ENCODE measurements around the gene GABRR2.
A peak's percentile ranks its signal among the peaks of the same experiment; 100 is the strongest.
"Not testable (repeated sequence)": the region's sequence is repeated elsewhere in the genome, so short reads cannot be mapped to it uniquely, and the experiment has no call there.

GABRR2 gene

DNA sequence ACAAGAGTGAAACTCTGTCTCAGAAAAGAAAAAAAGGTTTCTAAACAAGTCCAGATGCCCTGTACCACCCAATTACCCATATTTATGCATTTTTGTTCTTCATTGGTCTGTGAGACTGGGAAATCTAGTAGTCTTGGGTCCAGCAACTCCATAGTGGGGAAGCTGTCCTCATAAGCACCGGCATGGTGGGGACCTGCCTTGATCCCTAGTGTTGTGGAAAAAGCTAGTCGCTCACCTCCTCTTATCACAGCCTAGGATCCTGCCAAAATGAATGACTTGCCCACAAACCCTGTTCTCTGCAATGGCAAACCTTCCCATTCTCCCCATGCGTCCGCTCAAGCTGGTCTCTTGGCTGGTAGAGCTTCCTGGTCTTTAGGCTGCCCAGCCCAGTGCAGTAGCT, 59.7 kb downstream of the GABRR2 start:
- no peak for DNase-seq

DNA sequence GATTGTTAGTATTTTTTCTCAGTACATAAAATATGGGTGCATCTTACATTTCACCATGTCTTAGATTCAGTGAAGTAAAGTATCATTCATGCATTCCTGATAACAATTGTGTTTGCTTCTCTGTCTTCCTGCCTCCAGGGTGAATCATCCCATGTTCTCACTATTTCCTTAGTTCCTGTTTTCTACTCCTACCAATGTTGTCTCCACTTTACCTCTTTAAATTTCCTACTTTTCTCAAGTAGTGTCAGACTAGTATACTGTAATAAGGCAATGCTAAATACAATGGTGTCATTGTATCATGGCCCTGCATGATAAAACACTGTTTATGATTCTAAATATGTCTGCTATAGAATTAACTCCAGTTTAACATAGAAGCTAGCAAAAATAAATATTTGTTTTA, 60.5 kb downstream of the GABRR2 start:
- no peak for DNase-seq

DNA sequence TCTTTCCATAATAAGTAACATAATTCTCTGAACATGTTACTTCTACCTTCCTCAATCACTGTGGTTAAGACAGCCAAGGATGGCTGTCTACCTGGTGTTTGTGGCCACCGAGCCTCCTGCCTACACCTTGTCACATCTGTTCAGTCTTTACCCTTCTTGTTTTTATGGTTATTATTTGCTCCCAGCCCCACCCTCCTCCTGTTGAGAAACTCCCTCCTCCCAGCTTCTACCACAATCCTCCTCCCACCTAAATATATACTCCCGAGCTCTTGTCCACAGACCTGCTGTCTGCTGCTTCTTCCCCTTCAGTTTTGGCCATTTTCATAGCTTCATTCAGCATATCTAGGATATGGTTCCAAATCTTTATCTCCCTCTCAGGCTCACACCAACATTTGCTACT, 62.2 kb downstream of the GABRR2 start:
- DNase-seq = no peak

DNA sequence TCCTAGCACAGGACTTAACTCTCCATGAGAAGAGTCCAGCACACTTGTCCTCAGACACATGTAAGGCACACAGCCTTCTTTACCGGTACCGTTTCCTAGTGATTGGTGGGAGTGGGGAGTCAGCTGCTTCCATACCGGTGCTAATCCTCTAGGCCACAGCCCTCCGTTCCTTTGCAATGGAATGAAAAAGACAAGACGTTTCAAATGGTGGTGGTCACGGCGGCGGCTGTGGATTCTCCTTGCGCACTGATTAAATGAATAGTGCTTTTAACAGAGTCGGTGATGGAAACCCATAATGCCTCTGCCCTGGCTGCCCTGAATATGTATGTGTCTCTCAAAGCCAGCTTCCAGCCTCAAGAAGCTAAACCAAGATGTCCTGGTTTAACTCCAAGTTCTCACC, 63.1 kb downstream of the GABRR2 start:
- DNase-seq = no peak

DNA sequence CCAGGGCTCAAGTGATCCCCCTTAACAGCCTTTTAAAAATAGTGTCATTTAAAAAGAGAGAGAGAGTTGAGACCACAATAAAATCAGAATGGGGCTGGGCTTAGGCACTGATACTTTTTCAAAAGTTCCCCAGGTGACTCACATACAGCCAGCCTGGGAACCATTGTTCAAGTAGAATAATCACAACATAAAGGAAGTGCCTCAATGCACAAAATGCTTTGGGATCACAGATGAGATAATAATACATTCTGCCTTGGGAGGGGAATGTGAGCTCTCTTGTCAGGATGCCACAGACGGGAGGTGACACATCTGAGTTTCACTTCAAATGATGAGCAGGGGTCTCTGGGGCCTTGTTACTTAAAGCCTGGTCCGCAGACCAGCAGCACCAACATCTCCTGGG, 63.9 kb downstream of the GABRR2 start:
- no peak for DNase-seq

DNA sequence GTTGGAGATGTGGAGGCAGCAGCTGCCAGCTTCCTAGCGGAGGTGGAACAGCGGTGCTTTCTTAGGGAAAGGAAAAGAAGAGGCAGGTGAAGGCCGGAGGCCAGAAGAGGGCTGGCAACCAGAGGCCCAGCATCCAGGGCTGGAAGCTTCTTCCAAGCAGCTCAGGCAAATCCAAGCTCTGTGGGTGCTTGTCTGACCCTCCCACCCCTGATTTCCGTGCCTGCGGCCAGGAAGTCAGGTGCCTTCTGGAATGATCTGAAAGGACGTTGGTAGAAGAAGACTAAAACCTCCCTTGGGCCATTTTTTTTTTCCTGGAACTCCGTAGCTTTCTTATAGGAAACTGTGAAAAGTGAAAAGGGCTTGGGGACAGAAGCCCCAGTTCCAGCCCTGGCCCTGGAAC, 64.9 kb downstream of the GABRR2 start:
- no peak for DNase-seq

DNA sequence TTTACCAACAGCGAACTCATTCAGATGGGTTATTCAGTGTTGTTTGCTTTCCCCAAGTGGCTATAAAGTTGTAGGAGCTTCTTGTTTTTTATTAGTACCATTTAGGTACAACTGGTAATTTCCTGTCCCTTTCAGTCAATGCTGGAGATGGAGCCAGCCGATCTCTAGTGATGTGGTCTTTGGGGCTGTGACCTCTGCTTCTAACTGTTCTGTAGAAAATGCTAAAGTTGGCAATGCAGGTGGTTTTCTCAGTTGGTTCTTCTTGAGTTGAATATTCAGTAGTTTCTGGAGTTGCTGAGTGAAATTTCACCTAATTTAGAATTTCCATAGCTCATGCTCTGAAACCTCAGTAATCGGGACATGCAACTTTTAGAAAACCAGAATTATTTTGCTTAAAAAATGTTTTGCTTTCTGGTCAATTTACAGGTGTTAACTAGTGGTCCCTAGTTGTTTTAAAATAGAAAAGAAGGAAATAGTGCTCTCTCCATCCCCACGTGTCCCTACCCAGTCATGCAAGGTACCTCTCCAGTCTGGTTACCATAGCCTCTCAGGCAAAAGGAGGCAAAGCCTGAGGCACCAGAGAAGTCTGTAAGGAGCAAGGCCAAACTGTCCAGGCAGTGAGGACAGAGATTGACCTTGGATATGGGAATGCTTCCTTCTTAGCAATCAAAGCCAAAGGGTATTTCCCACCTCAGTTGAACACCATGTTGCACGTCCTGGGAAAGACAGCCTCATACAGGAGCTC, 70.7 kb downstream of the GABRR2 start:
- no peak for DNase-seq

DNA sequence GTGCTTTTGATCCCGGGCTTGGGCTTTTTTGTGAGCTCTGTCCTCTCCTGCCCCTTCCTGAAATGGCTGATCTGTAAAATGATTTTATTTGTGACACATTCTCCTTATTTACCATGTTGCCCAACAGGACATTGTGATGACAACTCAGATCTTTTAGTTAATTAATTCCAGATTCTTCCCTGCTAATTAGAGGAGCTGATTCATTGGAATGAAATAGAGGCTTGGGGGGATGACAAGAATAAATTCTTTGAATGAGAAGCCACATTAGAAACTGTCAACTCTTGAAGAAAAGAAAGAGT, 71.8 kb downstream of the GABRR2 start:
- no peak for DNase-seq

DNA sequence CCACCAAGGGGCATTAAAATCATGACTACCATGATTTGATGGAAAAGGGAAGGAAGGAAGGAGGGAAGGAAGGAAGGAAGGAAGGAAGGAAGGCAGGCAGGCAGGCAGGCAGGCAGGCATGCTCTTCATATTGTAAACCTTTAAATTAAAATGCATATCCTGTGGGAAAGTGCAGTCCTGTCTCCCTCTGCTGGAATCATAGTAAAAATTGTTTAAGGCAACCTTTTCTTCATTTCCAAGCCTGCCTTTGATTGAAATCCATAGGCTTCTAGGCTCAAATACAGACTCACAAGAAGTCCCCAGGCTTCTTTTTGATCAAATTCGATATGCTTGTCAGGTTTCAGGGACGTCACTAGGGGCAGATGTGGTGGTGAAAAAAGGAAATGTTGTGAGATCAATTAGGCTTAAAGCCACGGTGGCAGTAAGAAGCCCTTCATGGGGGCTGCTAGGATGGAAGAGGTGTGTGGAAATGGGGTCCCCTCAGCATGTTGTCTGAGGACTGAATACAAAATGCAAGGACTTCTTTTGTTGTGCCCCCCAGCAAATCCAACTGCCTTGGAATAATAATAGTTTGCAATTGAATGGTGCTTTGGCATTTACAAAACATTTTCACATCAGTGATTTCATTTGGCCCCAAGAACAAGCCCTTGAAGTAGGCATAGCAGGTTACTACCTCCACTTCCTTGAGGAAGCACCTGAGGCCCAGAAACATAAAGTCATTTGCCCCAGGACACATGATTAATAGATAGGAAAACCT, 72.3 kb downstream of the GABRR2 start:
- peak; percentile 75 for DNase-seq

DNA sequence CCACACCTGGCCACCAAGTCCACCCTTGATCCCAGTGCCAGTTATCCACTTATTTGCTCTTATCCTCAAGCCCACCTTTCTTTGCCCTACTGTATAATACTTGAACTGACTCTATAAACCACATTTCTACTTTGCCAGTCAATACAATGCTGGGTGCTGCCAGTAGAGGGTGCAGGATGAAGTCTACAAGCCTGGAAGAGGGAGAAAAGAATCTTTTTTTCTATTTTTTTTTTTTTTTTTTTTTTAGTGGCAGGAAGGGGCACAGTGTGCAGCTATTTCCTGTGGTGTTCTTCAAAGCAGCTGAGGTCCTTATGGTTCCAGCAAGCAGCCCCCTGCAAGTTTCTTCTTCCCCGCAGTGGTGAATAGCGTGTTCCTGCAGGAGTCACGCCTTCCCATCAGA, 75.8 kb downstream of the GABRR2 start:
- peak; percentile 62 for DNase-seq

DNA sequence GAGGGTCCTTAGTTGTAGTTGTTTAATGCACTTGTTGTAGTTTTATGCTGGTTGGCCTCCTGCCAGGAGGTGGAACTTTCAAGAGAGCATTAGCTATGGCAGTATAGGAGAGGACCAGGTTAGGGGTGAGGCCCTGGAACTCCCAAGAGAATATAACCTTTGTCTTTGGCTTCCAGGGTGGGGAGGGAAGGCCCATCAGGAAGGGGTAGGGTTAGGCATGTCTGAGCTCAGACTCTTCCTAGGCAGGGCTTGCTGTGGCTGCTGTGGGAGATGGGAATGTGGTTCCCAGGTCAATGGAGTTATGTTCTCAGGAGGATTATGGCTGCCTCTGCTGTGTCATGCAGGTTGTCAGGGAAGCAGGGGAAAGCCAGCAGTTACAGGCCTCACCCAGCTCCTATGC, 77.9 kb downstream of the GABRR2 start:
- DNase-seq = no peak

DNA sequence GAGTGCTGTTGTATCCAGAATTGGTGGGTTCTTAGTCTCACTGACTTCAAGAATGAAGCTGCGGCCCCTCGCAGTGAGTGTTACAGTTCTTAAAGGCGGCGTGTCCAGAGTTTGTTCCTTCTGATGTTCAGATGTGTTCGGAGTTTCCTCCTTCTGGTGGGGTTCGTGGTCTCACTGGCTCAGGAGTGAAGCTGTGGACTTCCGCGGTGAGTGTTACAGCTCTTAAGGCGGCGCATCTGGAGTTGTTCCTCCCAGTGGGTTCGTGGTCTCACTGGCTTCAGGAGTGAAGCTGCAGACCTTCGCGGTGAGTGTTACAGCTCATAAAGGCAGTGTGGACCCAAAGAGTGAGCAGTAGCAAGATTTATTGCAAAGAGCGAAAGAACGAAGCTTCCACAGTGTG, 81.5 kb downstream of the GABRR2 start:
- DNase-seq = not testable (repeated sequence)

DNA sequence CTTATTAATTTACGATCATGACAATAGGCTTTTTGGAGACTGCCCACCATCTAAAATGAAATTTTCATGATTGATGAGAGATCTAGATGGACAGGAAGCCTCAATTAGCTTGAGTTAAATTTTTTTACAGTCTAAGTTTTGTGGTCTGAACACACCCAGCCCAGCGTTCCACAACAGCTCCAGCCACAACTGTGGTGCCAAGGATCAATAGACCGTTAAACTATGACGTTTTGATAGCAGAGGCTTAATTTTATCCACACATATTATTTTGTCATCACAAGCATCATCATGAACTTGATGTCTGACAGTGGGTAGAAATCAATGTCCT, 92.4 kb downstream of the GABRR2 start:
- DNase-seq = no peak

DNA sequence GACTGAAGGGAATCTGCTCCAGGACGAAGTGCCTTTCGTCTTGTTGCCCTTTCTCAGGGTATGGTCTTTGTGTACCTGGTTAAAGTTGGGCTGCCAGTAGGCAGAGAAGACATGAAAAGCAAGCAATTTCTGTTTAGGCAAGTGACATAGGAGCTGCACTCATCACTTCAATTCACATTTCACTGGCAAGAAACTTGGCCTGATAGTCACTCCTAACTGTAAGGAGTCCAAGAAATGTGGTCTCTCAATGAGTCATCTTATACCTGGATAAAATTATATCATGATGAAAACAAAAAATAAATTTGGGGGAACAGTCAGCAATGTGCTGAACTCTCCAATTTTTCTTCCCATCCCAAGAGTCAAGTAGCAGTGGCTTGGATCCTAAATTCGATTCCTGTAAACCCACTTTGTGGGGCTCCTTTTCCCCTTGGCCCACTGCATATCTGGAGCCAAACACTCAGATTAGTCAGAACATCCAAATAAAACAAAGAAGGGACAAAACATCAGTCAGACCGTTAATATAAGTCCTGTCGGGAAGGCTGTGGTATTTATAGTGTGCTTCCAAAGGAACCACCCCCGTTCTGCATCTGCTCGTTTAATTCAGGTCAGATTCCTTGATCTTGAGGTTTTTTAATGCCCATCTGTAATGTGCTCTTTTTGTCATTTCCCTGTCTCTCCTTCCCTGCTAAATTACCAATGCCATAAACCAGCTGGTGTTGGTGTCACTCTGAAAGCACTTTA, 93.0 kb downstream of the GABRR2 start:
- DNase-seq = peak; percentile 17

DNA sequence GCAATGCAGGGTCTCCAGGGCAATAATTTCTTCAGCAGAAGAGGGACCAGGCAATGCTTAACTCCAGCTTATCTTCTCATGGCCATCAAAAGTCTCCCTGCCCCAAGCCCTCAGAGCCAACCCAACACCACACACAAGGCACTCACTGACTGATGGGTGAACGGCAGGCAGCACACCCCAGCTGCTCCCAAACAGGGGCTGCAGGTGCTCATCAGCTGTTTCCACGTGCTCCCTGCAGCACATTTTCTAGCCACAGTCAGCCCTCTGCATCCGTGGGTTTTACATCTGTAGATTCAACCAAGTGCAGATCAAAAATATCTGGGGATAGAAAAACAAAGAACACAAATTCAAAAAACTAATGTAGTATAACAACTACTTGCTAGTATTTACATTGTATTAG, 94.0 kb downstream of the GABRR2 start:
- DNase-seq = no peak

DNA sequence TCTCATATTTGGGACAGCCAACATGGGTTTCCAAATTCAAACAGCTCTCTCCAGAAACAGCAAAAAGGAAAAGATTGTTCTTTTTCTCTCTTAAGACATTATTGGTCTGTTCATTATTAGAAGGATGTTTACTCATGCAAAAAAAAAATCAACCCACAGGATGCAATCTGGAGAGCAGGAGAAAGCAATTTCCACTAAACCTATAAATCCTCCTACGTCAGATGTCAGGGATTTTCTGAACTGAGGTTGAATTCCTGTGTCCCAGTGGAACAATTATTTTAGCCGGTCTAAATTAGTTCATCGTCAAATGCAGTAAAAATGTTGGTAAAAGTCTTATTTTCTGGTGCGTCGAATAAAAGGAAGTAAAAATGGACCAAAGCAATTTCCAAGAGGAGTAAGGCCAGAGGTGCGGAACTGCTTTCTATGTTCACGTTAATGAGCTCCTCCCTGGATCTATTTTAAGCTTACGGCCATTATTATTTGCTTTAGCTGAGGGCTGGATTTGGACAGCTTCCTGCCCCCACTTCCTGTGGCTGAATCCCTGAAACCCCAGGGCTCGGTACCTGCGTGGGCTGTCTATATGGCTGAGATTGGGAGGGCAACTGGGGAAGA, 97.7 kb downstream of the GABRR2 start, which contains the start of gene GABRR1:
TSS of gene GABRR1 (minus strand) at position 60 of the 612 bp plus-strand sequence. CDS start at position 24, 36 bp downstream.
- DNase-seq = no peak

DNA sequence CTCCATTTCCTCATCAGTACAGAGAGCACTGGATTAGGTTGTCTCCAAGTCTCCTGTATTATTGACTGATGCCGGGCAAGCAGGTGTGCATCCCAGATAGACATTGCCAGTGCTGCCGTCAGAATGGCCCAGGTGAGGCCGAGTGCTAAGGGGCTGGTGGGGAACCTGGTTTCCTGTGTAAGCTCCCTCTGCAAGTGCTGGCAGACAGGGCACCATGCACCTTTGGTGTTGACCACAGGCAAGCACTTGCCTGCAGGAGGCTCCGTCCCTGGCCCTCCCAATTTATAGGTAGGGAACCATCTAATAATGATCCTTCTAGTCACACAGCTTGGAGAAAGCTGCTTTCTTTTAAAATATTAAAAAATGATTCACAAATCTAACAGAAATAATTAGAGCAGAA, 98.7 kb downstream of the GABRR2 start:
- DNase-seq = no peak

DNA sequence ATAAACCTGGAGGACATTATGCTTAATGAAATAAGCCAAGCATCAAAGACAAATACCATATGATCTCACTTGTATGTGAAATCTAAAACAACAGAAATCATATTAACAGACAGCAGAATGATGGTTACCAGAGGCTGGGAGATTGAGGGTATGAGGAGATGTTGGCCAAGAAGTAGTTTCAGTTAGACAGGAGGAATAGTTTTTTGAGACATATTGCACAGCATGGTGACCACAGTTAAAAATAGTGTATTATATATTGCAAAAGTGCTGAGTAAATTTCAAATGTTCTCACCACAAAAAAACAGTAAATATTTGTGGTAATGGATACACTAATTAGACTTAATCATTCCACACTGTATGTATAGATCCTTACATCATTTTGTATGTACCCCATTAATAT, 99.7 kb downstream of the GABRR2 start:
- DNase-seq = no peak

DNA sequence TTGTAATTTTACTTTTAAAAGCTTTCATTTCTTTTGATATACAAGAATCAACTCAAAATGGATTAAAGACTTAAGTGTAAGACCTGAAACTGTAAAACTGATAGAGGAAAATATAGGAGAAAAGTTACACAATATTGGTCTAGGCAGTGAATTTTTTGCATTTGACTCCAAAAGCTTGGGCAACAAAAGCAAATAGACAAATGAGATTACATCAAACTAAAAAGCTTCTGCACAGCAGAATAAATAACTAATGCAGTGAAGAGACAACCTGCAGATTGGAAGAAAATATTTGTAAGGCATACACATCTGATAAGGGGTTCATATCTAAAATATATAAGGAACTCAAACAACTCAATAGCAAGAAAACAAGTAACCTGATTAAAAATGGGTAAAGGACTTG, 100.9 kb downstream of the GABRR2 start:
- no peak for DNase-seq

DNA sequence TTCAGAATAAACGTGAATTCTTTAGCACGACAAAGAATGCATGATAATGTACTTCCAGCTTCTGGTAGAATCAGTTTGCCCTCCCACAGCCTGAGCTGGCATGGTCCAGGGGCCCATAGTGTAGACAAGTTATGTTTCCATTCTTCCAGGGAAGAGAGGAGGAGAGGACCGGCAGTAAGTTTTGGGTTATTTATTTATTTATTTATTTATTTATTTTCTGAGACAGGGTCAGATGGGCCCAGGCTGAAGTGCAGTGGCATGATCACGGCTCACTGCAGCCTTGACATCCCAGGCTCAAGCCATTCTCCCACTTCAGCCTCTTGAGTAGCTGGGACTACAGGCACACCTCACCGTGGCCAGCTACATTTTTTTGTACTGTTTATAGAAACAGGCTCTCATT, 102.6 kb downstream of the GABRR2 start:
- DNase-seq = no peak

DNA sequence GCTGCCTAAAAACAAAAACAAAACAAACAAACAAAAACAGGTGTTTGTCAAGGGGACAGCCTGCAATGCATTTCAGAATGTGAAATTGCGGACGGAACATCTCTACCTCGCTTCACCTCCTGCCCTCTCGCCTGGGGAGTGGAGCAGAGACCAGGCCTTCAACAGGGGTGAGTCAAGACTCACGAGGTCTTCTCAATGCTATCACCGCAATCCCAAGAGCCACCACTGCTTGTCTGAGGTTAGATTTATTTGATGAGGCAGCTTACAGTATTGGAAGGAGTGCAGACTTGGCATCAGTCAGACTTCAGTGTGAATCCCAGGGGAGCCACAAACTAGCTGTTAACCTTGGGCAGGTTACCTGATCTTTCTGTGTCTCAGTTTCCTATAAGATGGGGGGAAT, 105.6 kb downstream of the GABRR2 start:
- no peak for DNase-seq

DNA sequence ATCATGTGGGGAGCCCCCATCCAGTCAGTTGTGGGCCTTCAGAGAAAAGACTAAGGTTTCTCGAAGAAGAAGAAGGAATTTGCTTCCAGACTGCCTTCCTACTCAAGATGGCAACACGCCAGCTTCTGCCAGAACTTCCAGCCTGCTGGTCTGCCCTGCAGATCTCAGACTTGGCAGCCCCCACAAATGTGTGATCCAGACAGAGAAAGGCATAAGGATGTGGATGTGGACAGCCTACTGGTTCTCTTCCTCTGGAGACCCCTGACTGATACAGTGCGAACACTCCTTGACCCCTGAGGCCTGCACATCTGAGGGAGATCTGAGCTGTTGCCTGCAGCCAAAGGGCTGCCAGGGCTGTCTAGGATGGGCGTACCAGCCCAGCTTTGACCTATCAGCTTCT, 106.5 kb downstream of the GABRR2 start:
- DNase-seq = no peak
